Measurements from ENCODE around the gene DUS2.

GRCh38 chr16:68022278-68022727 is 781 bp upstream of the DUS2 start:
- TF ChIP-seq POLR2AphosphoS5 (IDR thresholded peaks at IDR 0.05; ENCODE audit: low read depth, low read length) = no peak
- TF ChIP-seq CTCF (IDR thresholded peaks at IDR 0.05) = no peak
- no peak for TF ChIP-seq REST (IDR thresholded peaks at IDR 0.05; ENCODE audit: insufficient read depth in 1 of 2, low read depth in 2 of 2, low read length in 1 of 2)
- TF ChIP-seq SIN3A (IDR thresholded peaks at IDR 0.05; ENCODE audit: borderline replicate concordance, insufficient read depth, low read depth, low read length) = no peak
- no peak for TF ChIP-seq TCF7L2 (IDR thresholded peaks at IDR 0.05; ENCODE audit: low read depth, low read length)

Measured in Panc1 (cell line).